ENCODE data around the gene ZDHHC8. TPM values are rescaled to one million over a fixed set of nuclear protein-coding genes. Genes with fewer than 3 reads are reported as not detected.

The ZDHHC8 gene
- total and polyA plus RNA-seq, 2 donors (not counting 1 experiment from before 2014, with no cell fraction given): 94.4 to 96.9 TPM

DNA sequence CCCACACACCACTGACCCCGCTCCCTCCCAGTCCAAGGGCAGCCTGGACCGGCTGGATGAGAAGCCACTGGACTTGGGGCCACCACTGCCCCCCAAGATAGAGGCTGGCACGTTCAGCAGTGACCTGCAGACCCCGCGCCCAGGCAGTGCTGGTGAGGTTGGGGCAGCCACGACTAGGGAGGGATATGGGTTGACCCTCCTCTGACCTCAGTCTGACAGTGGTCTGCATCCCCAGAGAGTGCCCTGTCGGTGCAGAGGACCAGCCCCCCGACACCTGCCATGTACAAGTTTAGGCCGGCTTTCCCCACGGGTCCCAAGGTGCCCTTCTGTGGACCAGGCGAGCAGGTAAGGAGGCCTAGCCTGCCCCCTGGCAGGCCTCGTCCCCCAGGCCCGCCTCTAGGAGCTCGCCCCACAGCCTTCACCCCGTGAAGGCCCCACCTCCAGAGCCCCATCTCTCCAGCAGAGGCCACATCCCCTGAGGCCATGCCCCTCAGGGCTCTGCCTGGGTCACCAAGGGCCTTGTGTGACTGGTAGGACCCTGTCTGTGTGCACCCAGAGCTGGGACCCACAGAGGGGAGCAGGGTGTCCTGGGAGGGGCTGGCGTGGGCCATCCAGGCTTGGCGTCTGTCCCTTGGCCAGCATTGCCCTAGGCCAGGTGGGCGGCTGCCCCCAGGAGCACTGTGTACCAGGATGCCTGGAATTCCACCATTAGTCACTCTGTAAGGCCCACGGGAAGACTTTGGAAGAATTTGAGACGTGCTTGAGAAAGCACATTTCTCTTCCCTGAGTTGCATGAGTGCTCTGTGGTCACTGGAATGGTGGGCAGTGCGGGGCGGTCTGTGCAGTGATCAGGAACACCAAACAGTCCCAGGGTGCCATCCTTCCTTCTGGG is 9.8 kb downstream of the ZDHHC8 start:
- no peaks in the 10 kb centered on the region for H3K9me3 Mint-ChIP-seq (ENCODE audit: insufficient read depth)

More for the DNA sequence above, 9.8 kb downstream of the ZDHHC8 start:
- Mint-ChIP-seq H3K4me1 (peaks cover 15% of the 10 kb centered on the region), H3K27ac (no peak overlapping the region), H3K4me3 (no peak overlapping the region), H3K27me3 (no peaks in the 10 kb centered on the region)
- H3K27ac ChIP-seq (ENCODE audit: low read length in 2 of 2): no peak overlapping the region
- POLR2A ChIA-PET: no interaction called here
- ATAC-seq (ENCODE audit: low read depth) (no peak), DNase-seq (no peak)
- no peaks in the 10 kb centered on the region for H3K9me3 ChIP-seq (ENCODE audit: control extremely low read depth in 1 of 3, control insufficient read depth in 2 of 3, insufficient read depth in 1 of 3, low read length in 2 of 3)
- no peaks in the 10 kb centered on the region for H3K27me3 ChIP-seq (replicated peaks in 1 of 4; ENCODE audit: control extremely low read depth in 1 of 4, control insufficient read depth in 3 of 4, insufficient read depth in 4 of 4, low read length in 3 of 4)
- CTCF ChIA-PET: no interaction called here
- H3K4me2 ChIP-seq (replicated peaks; ENCODE audit: low read depth, low read length, poor library complexity, severe bottlenecking): no peak overlapping the region
- H3K4me1 ChIP-seq (ENCODE audit: control insufficient read depth in 2 of 2, insufficient read depth in 2 of 2, low read length in 2 of 2): peaks cover 0 to 9% of the 10 kb centered on the region in 2 donors
- peaks cover 0 to 7% of the 10 kb centered on the region in 2 experiments for H3K36me3 ChIP-seq (replicated peaks in 1 of 2; ENCODE audit: control extremely low read depth in 1 of 2, control insufficient read depth in 1 of 2, extremely low read depth in 1 of 2, insufficient read depth in 2 of 2, low read length in 1 of 2)
- H3K4me3 ChIP-seq (ENCODE audit: control extremely low read depth in 1 of 5, extremely low read depth in 1 of 5, insufficient read depth in 1 of 5, low read depth in 2 of 5, low read length in 4 of 5): no peak overlapping the region
- H3K9ac ChIP-seq (ENCODE audit: low read length): no peak overlapping the region
- no peak for TF ChIP-seq CTCF (IDR thresholded peaks at IDR 0.05)
- no peak for TF ChIP-seq EZH2 (IDR thresholded peaks at IDR 0.05; ENCODE audit: borderline replicate concordance, insufficient read depth, low read depth, low read length, poor library complexity, severe bottlenecking)
- intact Hi-C loops (cut with micrococcal nuclease): no loop called here
- 96% methylated on average over 19 of the region's 22 CpGs for WGBS (ENCODE audit: insufficient coverage)
- H2AFZ ChIP-seq (ENCODE audit: insufficient read depth, low read depth, low read length, poor library complexity, severe bottlenecking): no peak overlapping the region
- H4K20me1 ChIP-seq (ENCODE audit: control insufficient read depth, insufficient read depth, low read length, poor library complexity, severe bottlenecking): peaks cover 30% of the 10 kb centered on the region
- H3K79me2 ChIP-seq (ENCODE audit: control insufficient read depth, insufficient read depth, low read length): peaks cover 13% of the 10 kb centered on the region

Measured in B cell (primary cell).